Measurements from ENCODE around the gene ZNF445.
"Not testable (repeated sequence)": the region's sequence is repeated elsewhere in the genome, so short reads cannot be mapped to it uniquely, and the experiment has no call there.

The ZNF445 gene

GRCh38 chr3:44476963-44477311 is 533 bp downstream of the ZNF445 start:
- no peak for DNase-seq (ENCODE audit: low read depth, low spot score)

GRCh38 chr3:44476181-44476611 is 1.3 kb downstream of the ZNF445 start:
- DNase-seq (ENCODE audit: low read depth, low spot score) = no peak

- not testable (repeated sequence) for DNase-seq (ENCODE audit: low read depth, low spot score)
These were observed 2.6 kb downstream of the ZNF445 start for GRCh38 chr3:44474886-44475285.

- no peak for DNase-seq (ENCODE audit: low read depth, low spot score)
These were observed 7.0 kb downstream of the ZNF445 start for GRCh38 chr3:44470430-44470829.

- no peak for DNase-seq (ENCODE audit: low read depth, low spot score)
These were observed 7.6 kb downstream of the ZNF445 start for GRCh38 chr3:44469914-44470313.

- no peak for DNase-seq (ENCODE audit: low read depth, low spot score)
These were observed 8.6 kb downstream of the ZNF445 start for GRCh38 chr3:44468572-44469520.

GRCh38 chr3:44468099-44468537 is 9.4 kb downstream of the ZNF445 start:
- DNase-seq (ENCODE audit: low read depth, low spot score) = not testable (repeated sequence)

- DNase-seq (ENCODE audit: low read depth, low spot score) = no peak
These were observed 10.2 kb downstream of the ZNF445 start for GRCh38 chr3:44467241-44467640.

GRCh38 chr3:44464920-44465319 is 12.6 kb downstream of the ZNF445 start:
- DNase-seq (ENCODE audit: low read depth, low spot score) = not testable (repeated sequence)

- no peak for DNase-seq (ENCODE audit: low read depth, low spot score)
These were observed 13.0 kb downstream of the ZNF445 start for GRCh38 chr3:44464509-44464908.

- DNase-seq (ENCODE audit: low read depth, low spot score) = not testable (repeated sequence)
These were observed 17.4 kb downstream of the ZNF445 start for GRCh38 chr3:44460050-44460449.

GRCh38 chr3:44455318-44455717 is 22.2 kb downstream of the ZNF445 start:
- no peak for DNase-seq (ENCODE audit: low read depth, low spot score)

- DNase-seq (ENCODE audit: low read depth, low spot score) = no peak
These were observed 23.2 kb downstream of the ZNF445 start for GRCh38 chr3:44454258-44454657.

- no peak for DNase-seq (ENCODE audit: low read depth, low spot score)
These were observed 26.0 kb downstream of the ZNF445 start for GRCh38 chr3:44451441-44451840.

GRCh38 chr3:44446929-44447328 is 30.5 kb downstream of the ZNF445 start:
- DNase-seq (ENCODE audit: low read depth, low spot score) = no peak

GRCh38 chr3:44445786-44446185 is 31.7 kb downstream of the ZNF445 start:
- DNase-seq (ENCODE audit: low read depth, low spot score) = no peak

GRCh38 chr3:44444896-44445691 is 32.4 kb downstream of the ZNF445 start:
- no peak for DNase-seq (ENCODE audit: low read depth, low spot score)

GRCh38 chr3:44444437-44444836 is 33.0 kb downstream of the ZNF445 start:
- DNase-seq (ENCODE audit: low read depth, low spot score) = no peak

GRCh38 chr3:44442596-44443309 is 34.7 kb downstream of the ZNF445 start:
- DNase-seq (ENCODE audit: low read depth, low spot score) = no peak

GRCh38 chr3:44439499-44440295 is 37.8 kb downstream of the ZNF445 start:
- peak; percentile 21 for DNase-seq (ENCODE audit: low read depth, low spot score)

- no peak for DNase-seq (ENCODE audit: low read depth, low spot score)
These were observed 39.7 kb downstream of the ZNF445 start for GRCh38 chr3:44437800-44438199.
